Measurements from ENCODE around the gene AQP1.

Gene AQP1

GRCh38 chr7:30911561-30911969 lies at the start of gene AQP1:
AQP1 (plus strand) TSS chr7:30911853; CDS start chr7:30911910, 57 bp downstream.
- DNase-seq, result no peak

DNA sequence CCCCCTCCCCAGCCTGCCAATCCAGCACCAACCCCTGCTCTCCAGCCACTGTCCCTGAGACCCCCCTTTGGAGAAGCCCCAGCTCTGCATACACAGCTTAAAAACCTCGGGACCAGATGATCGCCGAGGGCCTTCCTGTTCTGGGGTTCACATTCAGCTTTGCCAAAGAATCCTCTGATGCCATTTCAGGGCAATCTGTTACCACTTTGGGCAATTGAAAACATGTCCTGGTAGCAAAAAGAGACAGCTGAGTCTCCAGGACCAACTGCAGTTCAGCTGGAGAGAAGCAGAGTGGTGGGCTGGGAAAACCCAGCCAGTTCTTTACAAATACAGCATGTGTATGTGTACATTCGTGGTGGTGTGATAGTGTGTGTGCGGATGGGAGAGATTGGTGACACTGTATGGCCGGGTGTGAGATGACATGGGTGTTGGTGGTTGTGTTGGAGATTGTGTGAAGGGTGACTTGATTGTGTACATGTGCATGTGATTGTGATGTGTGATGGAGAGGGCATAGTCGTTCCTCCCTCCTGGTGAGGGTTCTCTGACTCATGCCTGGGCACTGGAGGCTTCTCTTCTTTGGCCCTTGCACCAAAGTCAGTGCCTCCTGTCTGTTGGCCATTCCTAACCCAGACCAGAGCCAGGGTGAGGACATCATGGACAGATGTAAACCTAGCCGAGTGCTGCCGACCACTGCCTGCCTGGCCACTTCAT lies 48.5 kb upstream of the AQP1 start:
- DNase-seq, result no peak

GRCh38 chr7:30863706-30864035 lies 48.0 kb upstream of the AQP1 start:
- DNase-seq, result no peak

- no peak for DNase-seq
These were observed 47.6 kb upstream of the AQP1 start for GRCh38 chr7:30864101-30864500.

GRCh38 chr7:30865076-30865475 lies 46.6 kb upstream of the AQP1 start:
- DNase-seq, result no peak

DNA sequence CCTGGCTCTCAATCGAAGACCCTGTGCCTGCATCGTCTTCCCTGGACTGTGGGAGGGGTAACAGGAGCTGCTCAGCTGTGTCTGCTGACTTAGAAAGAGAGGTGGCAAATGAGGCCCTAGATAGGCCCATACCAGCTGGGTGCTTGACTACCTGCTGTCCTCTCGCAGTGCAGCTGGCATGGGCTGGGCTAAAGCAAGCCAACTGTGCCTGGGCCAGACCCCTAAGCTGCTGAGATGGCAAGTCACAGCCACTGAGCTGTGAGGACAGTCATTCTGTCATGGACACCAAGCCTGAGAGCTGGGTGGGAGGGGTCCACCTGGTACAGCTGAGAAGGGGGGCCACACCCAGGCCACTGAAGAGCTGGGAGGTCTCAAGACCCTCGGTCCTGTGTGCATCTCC lies 45.8 kb upstream of the AQP1 start:
- no peak for DNase-seq

- no peak for DNase-seq
These were observed 44.7 kb upstream of the AQP1 start for GRCh38 chr7:30866939-30867338.

DNA sequence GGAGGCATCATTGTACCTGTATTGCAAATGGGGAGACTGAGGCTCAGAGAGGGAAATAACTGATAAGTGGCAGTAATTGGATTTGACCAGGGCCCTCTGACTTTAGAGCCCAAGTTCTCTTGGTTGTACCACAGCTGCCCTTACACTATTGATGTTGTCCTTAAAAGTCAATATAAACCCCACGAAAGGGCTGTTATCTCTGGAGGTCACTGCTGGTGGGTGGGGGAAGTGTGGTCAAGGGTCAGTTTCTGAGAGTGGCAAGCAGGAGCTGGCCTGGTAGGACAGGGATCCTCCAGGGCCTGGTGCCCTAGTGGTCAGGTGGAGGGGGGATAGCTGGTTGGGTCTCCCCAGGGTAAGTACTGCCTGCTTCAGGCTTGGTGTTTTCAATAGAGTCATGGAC lies 44.2 kb upstream of the AQP1 start:
- no peak for DNase-seq

DNA sequence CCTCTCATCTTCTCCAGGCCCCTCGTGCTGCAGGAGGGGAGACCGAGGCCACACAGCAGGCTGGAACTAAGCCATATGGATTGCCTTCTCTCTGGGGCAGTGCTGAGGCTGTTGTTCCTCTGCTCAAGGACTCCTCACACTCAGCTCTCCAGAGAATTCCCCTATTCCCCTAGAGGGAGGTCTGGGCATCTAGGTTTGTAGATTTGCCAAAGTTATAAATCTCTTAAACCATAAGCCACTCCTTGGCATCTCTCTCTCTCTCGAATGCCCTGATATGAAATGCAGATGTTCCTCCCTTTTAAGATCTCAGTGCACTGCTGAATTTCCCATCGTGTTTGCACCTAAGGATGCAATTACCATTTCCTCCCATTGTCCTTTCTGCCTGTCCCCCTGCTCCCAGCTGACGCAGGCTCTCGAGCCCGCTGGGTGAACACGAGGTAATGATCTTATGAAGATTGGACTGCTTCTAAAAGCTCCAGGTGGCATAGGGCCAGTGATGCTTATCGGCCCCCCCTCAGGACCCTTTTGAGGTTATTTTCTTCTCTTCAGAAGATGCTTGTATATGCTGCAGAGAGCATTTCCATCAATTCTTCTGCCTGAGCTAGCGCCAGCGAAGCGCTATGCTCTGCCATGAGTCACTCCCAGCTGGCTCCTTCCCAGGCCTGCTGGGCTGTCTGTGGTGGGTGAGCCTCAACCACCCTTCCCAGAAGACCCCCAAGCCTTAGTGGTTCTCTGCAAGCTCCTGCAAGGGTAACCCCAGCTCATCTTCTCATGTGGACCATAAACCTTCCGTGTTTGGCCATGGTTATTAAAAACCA lies 41.6 kb upstream of the AQP1 start:
- no peak for DNase-seq

- no peak for DNase-seq
These were observed 40.7 kb upstream of the AQP1 start for GRCh38 chr7:30870821-30871518.

GRCh38 chr7:30871655-30872054 lies 40.0 kb upstream of the AQP1 start:
- no peak for DNase-seq

DNA sequence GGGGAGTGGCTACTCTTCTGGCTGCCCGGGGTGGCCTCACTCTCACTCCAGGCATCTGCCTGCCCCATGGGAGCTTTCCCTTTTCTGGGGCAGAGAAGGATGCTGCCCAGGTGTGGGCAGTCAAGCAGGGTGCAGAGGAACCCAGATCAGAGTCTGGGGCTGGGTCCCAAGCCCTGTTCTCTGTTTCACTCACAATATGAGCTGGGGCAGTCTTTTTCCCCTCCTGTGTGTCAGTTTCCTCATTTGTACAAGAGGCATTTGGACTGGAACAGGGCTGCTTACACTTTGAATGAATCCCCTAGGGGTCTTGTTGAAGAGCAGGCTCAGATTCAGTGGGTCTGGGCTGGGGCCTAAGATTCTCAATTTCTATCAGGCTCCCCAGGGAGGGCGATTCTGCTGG lies 38.4 kb upstream of the AQP1 start:
- DNase-seq, result no peak

DNA sequence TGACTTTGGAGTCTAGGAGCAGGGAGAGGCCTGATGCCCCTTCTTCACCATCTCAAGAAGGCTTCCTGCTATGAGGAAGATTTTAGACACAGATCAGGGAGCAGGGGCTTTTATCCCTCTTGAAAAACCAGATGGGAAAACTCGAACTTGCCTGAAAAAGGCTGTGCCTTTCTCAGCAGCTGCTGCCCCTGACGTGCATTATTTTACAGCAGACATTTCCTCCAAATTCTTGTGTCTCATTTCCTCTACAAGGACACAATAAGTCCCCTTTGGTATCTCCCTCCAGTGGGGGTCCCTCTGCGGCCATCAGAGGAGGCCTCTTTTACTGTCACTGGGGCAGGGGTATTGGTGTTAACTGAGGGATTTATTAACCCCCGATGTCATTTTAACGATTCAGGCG lies 38.0 kb upstream of the AQP1 start:
- no peak for DNase-seq

GRCh38 chr7:30874656-30875302 lies 36.9 kb upstream of the AQP1 start:
- no peak for DNase-seq

DNA sequence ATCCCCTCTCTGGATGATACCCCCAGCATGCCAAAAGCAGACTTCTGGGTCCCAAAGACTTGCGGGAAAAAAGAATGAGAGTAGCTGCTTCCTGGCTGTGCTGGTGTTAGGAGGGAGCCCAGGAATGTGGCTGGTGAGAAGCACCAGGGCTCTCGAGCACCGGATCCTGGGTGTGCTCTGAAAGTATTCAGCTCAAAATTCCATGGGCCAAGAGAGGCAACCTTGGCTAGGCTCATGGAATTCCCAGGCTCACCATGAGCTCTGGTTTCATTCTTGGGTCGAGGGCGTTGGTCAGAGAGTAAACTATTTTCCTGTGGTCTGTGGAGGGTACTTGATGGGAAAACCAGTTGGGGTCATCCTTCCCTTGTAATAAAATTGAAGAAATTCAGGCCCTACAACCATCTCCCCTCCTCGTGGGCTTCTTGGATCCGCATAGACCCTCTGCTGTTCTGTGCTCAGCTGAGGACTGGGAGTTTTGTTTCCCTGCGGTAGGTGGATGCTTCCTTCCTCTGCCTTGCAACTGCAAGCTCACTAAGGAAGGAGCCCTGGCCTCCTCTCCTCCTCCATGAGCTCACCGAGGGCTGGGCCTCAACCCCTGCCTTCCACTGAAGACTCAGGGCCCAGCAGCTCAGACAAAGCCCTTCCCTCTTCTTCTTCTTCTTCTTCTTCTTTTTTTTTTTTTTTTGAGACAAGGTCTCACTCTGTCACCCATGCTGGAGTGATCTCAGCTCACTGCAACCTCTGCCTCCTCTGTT lies 34.5 kb upstream of the AQP1 start:
- DNase-seq, result no peak

DNA sequence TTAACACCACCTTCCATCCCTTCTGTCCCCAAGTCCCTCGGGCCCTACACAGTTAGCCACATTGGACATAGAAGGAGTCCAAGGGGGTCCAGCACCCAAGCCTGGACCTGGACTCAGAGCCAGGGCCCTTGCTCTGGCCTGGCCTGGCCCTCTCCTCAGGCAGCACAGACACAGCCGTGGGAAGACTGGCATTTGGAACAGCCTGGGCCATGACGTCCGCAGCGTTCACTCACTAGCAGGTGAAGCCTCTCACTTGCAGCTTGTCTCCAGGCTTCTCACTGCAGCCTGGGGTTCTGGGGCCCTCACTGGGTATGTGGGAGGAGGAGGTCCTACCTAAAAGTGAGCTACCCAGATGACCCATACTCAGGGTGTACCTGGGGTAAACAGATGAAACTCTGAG lies 33.7 kb upstream of the AQP1 start:
- DNase-seq, result no peak

DNA sequence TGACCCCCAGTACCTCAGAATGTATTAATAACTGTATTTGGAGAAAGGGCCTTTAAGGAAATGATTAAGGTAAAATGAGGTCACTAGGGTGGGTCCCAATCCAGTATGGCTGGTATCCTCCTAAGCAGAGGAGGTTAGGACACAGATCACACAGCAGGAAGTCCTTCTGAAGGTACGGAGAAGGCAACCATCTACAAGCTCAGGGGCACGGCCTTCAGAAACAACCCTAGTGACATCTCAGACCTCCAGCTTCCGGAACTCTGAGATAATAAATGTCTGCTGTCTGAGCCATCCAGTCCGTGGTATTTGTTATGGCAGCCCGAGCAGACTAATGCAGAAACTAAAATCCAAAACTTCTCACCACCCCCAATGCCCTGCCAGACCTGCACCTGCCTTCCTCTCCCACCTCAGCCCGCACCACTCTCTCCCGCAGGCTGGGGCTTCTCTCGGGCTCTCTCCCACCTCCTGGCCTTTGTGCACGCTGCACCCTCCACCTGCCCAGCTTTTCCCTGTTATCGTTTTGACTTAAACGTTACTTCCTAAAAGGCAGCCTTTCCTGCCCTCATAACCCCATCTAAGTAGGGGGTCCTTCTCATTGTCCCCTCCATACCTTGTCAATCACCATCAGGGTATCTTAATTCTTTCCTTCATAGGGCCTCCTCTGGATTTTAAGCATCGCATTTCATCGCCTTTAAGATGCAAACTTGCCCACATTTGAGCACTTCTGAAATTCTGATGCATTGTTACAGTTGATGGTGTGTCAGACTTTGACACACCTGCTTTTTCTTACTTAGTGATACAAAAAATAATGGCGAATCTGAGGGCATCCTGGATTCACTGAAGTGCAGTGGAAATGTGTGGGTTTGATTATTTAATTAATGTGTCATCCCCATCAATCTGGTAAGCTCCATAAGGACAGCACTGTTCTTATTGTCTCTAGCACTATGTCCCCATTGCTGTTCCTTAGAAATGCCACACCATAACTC lies 32.2 kb upstream of the AQP1 start:
- no peak for DNase-seq

DNA sequence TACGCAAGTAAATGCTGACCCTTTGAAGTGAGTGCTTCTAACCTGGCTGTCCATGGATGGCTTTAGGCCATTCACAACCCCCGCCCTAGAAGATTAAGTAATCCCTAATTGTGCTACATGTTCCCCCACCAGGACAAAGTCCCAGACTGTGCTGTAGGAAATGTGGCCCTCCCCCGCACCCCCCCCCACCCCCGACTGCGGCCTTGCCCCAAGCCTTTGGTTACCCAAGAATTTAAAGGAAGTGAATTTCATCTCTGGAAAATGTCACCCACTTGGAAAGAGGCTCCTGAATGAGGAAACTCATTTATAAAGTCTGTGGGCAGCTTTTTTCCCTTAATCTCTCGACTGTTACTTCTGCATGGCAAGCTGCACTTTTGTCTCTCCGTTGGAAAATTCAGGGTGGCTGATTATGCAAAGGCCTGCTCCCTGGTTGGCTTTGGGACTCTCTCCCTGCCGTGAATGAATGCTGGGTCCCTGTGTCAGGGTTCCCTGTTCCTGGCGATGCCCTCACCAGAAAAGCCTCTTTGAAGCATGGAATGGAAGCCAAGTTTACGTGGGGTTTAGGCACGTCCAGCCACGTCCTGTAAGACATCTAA lies 31.4 kb upstream of the AQP1 start:
- DNase-seq, result no peak

DNA sequence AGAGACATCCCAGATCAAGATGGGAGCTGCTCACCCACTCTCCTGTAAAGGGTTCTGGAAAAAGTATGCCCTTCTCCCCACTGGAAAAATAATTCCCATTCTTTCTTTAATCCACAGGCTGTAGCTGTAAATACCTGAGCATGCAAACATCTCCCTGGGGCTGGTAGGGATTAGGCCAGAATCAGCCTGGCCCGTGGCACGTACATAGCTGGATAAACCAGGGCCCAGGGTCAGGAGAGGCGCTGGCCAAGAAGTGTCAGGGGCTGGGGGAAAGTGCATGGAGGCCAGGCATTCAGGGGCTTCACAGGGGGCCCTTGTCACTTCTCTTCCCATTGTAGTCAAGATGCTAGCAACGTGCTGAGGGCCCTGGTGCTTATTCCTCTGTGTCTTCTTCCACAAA lies 30.7 kb upstream of the AQP1 start:
- DNase-seq, result no peak

DNA sequence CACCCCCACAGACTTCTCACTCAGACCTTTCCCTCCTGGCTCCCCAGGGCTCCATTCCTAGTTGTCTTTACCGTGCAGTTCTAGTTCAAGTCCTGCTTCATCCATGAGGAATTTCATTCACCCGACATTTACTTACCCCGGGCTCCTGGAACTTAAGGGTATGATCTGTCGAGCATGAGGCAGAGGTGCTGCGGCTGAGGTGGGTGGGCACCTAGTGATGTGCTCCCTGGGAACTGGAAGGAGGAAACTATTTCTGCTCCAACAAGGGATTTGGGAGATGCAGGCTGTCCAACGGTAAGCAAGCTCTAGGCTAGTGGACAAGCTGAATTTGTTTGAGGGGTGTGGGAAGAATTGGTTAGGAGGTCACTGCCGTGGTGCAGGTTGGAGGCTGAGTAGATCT lies 30.2 kb upstream of the AQP1 start:
- no peak for DNase-seq

- DNase-seq, result no peak
These were observed 26.8 kb upstream of the AQP1 start for GRCh38 chr7:30884881-30885280.
